ENCODE measurements around the gene CCNY.
"Not testable (repeated sequence)": the region's sequence is repeated elsewhere in the genome, so short reads cannot be mapped to it uniquely, and the experiment has no call there.

CCNY gene

DNA sequence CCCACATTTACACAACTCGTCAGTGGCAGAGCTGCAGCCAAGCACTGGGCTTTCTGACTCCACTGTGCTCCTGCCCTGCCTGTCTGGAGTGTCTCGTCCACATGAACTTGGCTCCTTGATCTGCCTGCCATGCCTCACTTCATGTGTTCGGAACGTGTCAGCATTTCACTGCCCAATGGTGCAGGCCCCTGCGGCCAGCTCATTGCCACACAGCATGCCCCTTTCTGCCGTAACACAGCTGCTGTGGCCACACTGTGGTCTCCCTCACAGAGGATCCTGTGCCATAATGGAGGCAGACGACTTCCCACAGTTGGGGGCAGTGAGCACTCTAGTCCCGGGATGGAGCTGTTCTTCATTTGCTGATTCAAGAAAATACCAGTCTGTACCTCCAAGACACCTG lies 174.6 kb downstream of the CCNY start:
- TF ChIP-seq EZH2 (IDR thresholded peaks at IDR 0.05), result no peak
- no peak for TF ChIP-seq POLR2AphosphoS5 (IDR thresholded peaks at IDR 0.05; ENCODE audit: borderline replicate concordance, low read depth, low read length)
- no peak for TF ChIP-seq FOXP2 (optimal IDR thresholded peaks at IDR 0.05; ENCODE audit: control extremely low read depth, extremely low read length, insufficient read depth)
- DNase-seq (ENCODE audit: low read depth, low spot score), result no peak
- H3K4me3 ChIP-seq, result no peak overlapping the region
- H3K27ac ChIP-seq, result no peak overlapping the region
- H3K9me3 ChIP-seq (ENCODE audit: low read depth, low read length), result no peaks in the 10 kb centered on the region
- H3K9ac ChIP-seq (ENCODE audit: insufficient read length), result no peak overlapping the region
- no peaks in the 10 kb centered on the region for H3K36me3 ChIP-seq (ENCODE audit: insufficient read depth, low read length)

GRCh38 chr10:35511647-35512046 lies 175.3 kb downstream of the CCNY start:
- DNase-seq (ENCODE audit: low read depth, low spot score), result no peak
- no peak overlapping the region for H3K9ac ChIP-seq (ENCODE audit: insufficient read length)
- no peak overlapping the region for H3K4me3 ChIP-seq
- H3K36me3 ChIP-seq (ENCODE audit: insufficient read depth, low read length), result no peaks in the 10 kb centered on the region
- H3K9me3 ChIP-seq (ENCODE audit: low read depth, low read length), result no peaks in the 10 kb centered on the region
- TF ChIP-seq POLR2AphosphoS5 (IDR thresholded peaks at IDR 0.05; ENCODE audit: borderline replicate concordance, low read depth, low read length) (no peak), FOXP2 (optimal IDR thresholded peaks at IDR 0.05; ENCODE audit: control extremely low read depth, extremely low read length, insufficient read depth) (no peak), EZH2 (IDR thresholded peaks at IDR 0.05) (no peak)
- no peak overlapping the region for H3K27ac ChIP-seq

- no peak for DNase-seq (ENCODE audit: low read depth, low spot score)
- TF ChIP-seq POLR2AphosphoS5 (IDR thresholded peaks at IDR 0.05; ENCODE audit: borderline replicate concordance, low read depth, low read length), result no peak
- no peak for TF ChIP-seq EZH2 (IDR thresholded peaks at IDR 0.05)
- no peak for TF ChIP-seq FOXP2 (optimal IDR thresholded peaks at IDR 0.05; ENCODE audit: control extremely low read depth, extremely low read length, insufficient read depth)
- Histone ChIP-seq H3K9ac (ENCODE audit: insufficient read length) (no peak overlapping the region), H3K27ac (no peak overlapping the region), H3K9me3 (ENCODE audit: low read depth, low read length) (no peaks in the 10 kb centered on the region), H3K4me3 (no peak overlapping the region), H3K36me3 (ENCODE audit: insufficient read depth, low read length) (no peaks in the 10 kb centered on the region)
These were observed 179.9 kb downstream of the CCNY start for GRCh38 chr10:35516102-35516670.

DNA sequence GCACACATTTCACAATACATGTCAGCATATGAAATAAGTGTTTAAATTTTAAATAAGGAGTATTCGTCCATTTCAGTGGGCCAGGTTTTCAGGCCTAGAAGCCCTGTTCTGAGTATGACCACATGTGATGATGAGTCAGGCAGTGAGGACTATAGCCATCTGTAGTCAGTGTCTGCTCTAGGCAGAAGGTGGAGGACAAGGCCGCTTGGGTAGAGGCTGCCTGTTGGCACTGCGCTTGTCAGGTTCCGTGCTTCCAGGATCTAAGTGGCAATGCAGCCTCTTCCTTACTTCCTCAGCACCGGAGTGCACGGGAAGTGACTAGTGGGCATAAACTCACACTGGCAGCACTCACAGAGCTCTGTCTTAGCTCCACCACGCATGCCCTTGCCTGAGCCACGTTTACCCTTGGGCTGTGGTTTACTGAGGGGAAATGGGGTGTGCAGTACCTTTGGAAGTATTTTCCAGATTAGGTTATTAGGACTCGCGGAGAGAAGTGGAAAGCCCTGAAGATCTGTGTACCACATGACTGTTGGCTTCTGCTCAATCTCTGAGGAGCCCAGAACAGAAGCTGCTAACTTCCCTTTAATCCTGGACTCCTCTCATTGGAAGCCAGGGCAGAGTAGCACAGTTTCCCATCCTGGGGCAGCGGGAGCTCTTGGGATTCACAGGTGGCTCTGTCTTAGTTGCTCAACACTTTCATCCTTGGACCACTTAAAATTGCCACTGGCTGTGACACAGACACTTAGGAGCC lies 181.3 kb downstream of the CCNY start:
- Histone ChIP-seq H3K27ac (no peak overlapping the region), H3K9me3 (ENCODE audit: low read depth, low read length) (no peaks in the 10 kb centered on the region), H3K4me3 (no peak overlapping the region), H3K36me3 (ENCODE audit: insufficient read depth, low read length) (no peaks in the 10 kb centered on the region), H3K9ac (ENCODE audit: insufficient read length) (no peak overlapping the region)
- no peak for DNase-seq (ENCODE audit: low read depth, low spot score)
- no peak for TF ChIP-seq FOXP2 (optimal IDR thresholded peaks at IDR 0.05; ENCODE audit: control extremely low read depth, extremely low read length, insufficient read depth)
- TF ChIP-seq EZH2 (IDR thresholded peaks at IDR 0.05), result no peak
- TF ChIP-seq POLR2AphosphoS5 (IDR thresholded peaks at IDR 0.05; ENCODE audit: borderline replicate concordance, low read depth, low read length), result no peak

GRCh38 chr10:35518187-35518586 lies 181.9 kb downstream of the CCNY start:
- H3K9ac ChIP-seq (ENCODE audit: insufficient read length); H3K4me3 ChIP-seq; H3K36me3 ChIP-seq (ENCODE audit: insufficient read depth, low read length); DNase-seq (ENCODE audit: low read depth, low spot score); H3K27ac ChIP-seq; H3K9me3 ChIP-seq (ENCODE audit: low read depth, low read length): not testable (repeated sequence)

DNA sequence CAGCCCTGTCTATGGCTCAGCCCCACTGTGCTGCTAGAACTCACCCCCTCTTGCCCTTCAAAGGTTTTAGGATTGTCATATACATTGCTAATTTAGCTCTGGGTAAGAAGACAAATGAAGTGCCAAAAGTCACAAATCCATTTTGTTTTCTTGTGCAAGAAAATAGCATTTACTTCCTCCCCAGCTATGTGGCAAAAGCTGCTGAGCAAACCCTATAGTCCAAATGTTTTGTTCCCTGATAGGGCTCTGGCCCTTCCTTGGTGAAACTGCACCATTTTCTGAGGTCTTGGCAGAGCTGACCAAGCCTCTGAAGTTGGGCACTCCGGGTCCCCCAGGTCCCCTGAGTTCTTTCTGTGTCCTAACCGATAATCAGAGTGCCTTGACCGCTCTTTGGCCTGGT lies 184.7 kb downstream of the CCNY start:
- TF ChIP-seq POLR2AphosphoS5 (IDR thresholded peaks at IDR 0.05; ENCODE audit: borderline replicate concordance, low read depth, low read length), result no peak
- no peaks in the 10 kb centered on the region for H3K36me3 ChIP-seq (ENCODE audit: insufficient read depth, low read length)
- no peak for DNase-seq (ENCODE audit: low read depth, low spot score)

DNA sequence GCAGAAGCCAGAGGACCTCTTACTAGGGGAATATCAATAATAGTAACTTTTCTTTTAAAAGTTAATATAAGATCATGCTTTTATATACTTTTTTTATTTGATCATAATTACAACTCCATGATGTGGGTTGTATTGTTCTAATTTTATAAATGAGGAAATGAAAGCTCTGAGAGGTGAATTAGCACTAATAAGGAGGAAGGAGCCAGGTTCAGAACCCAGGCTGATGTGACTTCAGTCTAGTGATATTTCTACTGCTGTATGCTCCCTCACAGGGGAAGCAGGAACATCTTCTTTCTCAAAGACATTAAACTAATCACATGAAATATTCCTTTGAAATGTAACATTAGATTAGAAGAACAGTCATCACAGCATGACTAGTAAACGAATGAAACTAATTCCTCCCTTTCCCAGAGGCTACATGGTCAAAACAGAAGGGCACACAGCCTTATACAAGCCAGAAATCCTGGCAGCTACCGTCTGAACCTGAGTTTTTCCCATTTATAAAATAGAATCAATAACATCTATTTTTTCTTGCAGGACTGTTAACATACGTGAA lies 187.4 kb downstream of the CCNY start:
- TF ChIP-seq FOXP2 (optimal IDR thresholded peaks at IDR 0.05; ENCODE audit: control extremely low read depth, extremely low read length, insufficient read depth) (no peak), POLR2AphosphoS5 (IDR thresholded peaks at IDR 0.05; ENCODE audit: borderline replicate concordance, low read depth, low read length) (no peak), EZH2 (IDR thresholded peaks at IDR 0.05) (no peak)
- Histone ChIP-seq H3K4me3 (no peak overlapping the region), H3K36me3 (ENCODE audit: insufficient read depth, low read length) (no peaks in the 10 kb centered on the region), H3K27ac (no peak overlapping the region), H3K9ac (ENCODE audit: insufficient read length) (no peak overlapping the region), H3K9me3 (ENCODE audit: low read depth, low read length) (no peaks in the 10 kb centered on the region)
- no peak for DNase-seq (ENCODE audit: low read depth, low spot score)

More for the DNA sequence above, 184.7 kb downstream of the CCNY start:
- Histone ChIP-seq H3K9me3 (ENCODE audit: low read depth, low read length) (no peaks in the 10 kb centered on the region), H3K4me3 (no peak overlapping the region), H3K27ac (no peak overlapping the region), H3K9ac (ENCODE audit: insufficient read length) (no peak overlapping the region)

DNA sequence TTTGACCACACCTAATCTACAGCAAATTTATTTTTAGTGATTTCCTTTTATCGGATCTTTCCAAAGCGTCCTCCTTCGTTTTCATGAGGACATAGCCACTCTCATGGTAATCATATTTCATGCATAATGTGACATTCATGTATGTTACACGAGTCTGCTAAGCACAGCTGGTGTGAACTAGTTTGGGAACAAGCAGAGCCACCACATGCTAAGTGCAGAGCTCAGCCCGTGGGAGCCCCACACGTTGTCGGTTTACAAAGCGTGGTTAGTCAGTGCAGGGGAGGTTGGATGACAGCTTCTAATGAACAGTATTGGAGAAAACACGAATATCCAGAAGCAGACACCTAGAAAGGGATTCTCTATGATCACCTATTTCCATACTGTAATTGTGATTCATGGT lies 190.4 kb downstream of the CCNY start:
- TF ChIP-seq EZH2 (IDR thresholded peaks at IDR 0.05), result no peak
- TF ChIP-seq FOXP2 (optimal IDR thresholded peaks at IDR 0.05; ENCODE audit: control extremely low read depth, extremely low read length, insufficient read depth), result no peak
- no peak for TF ChIP-seq POLR2AphosphoS5 (IDR thresholded peaks at IDR 0.05; ENCODE audit: borderline replicate concordance, low read depth, low read length)
- no peak for DNase-seq (ENCODE audit: low read depth, low spot score)
- Histone ChIP-seq H3K9me3 (ENCODE audit: low read depth, low read length) (no peaks in the 10 kb centered on the region), H3K27ac (no peak overlapping the region), H3K36me3 (ENCODE audit: insufficient read depth, low read length) (no peaks in the 10 kb centered on the region), H3K9ac (ENCODE audit: insufficient read length) (no peak overlapping the region), H3K4me3 (no peak overlapping the region)

- H3K36me3 ChIP-seq (ENCODE audit: insufficient read depth, low read length), result peaks cover 8% of the 10 kb centered on the region; the same call in 1 of the 2 replicates
- H3K9me3 ChIP-seq (ENCODE audit: low read depth, low read length), result no peaks in the 10 kb centered on the region
- TF ChIP-seq FOXP2 (optimal IDR thresholded peaks at IDR 0.05; ENCODE audit: control extremely low read depth, extremely low read length, insufficient read depth) (no peak), POLR2AphosphoS5 (IDR thresholded peaks at IDR 0.05; ENCODE audit: borderline replicate concordance, low read depth, low read length) (no peak), EZH2 (IDR thresholded peaks at IDR 0.05) (no peak)
These were observed 195.8 kb downstream of the CCNY start for GRCh38 chr10:35532141-35532540.

More at GRCh38 chr10:35532141-35532540, 195.8 kb downstream of the CCNY start:
- no peak for DNase-seq (ENCODE audit: low read depth, low spot score)
- no peak overlapping the region for H3K27ac ChIP-seq
- no peak overlapping the region for H3K9ac ChIP-seq (ENCODE audit: insufficient read length)
- no peak overlapping the region for H3K4me3 ChIP-seq
